ENCODE measurements around the gene RAB1B. TPM values are rescaled to one million over a fixed set of nuclear protein-coding genes. Genes with fewer than 3 reads are reported as not detected.

RAB1B gene
- total RNA-seq, 1 donor from 2014 or later = 85.4 TPM

DNA sequence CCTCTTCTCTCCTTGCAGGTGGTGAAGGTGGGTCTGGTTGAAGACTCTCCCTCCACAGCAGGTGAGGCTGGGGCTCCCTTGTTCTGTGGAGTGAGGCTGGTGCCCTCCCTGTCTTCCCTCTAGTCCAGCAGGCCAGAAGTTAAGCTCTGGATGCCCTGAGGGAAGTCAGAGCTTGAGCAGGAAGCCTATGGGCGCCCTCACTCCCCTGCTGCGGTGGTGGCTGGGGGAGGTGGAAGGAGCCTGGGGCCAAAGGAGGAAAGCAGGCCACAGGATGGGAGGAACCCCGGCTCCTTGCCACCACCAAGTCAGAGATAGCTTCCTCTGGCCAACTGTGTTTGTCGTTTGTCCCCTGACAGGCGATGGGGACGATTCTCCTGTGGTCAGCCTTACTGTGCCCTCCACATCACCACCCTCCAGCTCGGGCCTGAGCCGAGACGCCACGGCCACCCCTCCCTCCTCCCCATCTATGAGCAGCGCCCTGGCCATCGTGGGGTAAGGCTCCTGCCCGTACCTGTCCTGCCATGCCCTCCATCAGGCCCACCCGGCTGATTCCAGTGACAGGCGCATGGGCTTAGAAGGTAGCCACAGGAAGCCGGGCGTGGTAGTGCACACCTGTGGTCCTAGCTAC is 29.5 kb upstream of the RAB1B start:
- no peaks in the 10 kb centered on the region for H3K36me3 Mint-ChIP-seq (ENCODE audit: unreplicated experiment)
- no peak for DNase-seq
- TF ChIP-seq, protein P1, sequence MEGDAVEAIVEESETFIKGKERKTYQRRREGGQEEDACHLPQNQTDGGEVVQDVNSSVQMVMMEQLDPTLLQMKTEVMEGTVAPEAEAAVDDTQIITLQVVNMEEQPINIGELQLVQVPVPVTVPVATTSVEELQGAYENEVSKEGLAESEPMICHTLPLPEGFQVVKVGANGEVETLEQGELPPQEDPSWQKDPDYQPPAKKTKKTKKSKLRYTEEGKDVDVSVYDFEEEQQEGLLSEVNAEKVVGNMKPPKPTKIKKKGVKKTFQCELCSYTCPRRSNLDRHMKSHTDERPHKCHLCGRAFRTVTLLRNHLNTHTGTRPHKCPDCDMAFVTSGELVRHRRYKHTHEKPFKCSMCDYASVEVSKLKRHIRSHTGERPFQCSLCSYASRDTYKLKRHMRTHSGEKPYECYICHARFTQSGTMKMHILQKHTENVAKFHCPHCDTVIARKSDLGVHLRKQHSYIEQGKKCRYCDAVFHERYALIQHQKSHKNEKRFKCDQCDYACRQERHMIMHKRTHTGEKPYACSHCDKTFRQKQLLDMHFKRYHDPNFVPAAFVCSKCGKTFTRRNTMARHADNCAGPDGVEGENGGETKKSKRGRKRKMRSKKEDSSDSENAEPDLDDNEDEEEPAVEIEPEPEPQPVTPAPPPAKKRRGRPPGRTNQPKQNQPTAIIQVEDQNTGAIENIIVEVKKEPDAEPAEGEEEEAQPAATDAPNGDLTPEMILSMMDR (IDR thresholded peaks at IDR 0.05; ENCODE audit: partially characterized antibody, unreplicated experiment) = no peak
- H3K4me1 Mint-ChIP-seq (ENCODE audit: low read depth, unreplicated experiment) = peaks cover 8% of the 10 kb centered on the region
- no peak overlapping the region for H3K4me3 Mint-ChIP-seq (ENCODE audit: unreplicated experiment)
- no peak overlapping the region for H3K27ac Mint-ChIP-seq (ENCODE audit: unreplicated experiment)
- peaks cover 1% of the 10 kb centered on the region for H3K9me3 Mint-ChIP-seq (ENCODE audit: unreplicated experiment)
- H3K27me3 Mint-ChIP-seq (ENCODE audit: unreplicated experiment) = no peaks in the 10 kb centered on the region

DNA sequence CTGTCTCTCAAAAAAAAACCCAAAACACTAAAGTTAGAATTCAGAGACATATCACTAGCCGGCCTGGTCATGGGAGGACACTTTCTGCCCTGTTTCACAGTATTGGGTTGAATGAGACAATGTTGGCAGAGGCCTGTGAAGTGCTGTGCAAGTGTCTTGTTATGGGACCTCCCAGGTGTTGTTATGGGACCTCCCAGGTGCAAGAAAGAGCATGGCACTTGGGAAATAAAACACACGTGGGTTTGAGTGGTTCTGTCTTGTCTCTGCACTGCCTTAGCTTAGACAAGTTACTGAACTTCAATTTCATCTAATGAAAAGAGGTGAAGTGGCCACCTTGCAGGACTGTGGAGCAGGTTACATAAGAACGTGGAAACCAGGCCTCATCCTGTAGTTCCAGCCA is 28.9 kb upstream of the RAB1B start:
- no peak for DNase-seq
- Mint-ChIP-seq H3K27me3 (ENCODE audit: unreplicated experiment) (peaks cover 3% of the 10 kb centered on the region), H3K4me3 (ENCODE audit: unreplicated experiment) (no peak overlapping the region), H3K9me3 (ENCODE audit: unreplicated experiment) (peaks cover 1% of the 10 kb centered on the region), H3K27ac (ENCODE audit: unreplicated experiment) (no peak overlapping the region), H3K4me1 (ENCODE audit: low read depth, unreplicated experiment) (peaks cover 10% of the 10 kb centered on the region), H3K36me3 (ENCODE audit: unreplicated experiment) (no peaks in the 10 kb centered on the region)
- TF ChIP-seq, protein P1 (IDR thresholded peaks at IDR 0.05; ENCODE audit: partially characterized antibody, unreplicated experiment) = no peak

DNA sequence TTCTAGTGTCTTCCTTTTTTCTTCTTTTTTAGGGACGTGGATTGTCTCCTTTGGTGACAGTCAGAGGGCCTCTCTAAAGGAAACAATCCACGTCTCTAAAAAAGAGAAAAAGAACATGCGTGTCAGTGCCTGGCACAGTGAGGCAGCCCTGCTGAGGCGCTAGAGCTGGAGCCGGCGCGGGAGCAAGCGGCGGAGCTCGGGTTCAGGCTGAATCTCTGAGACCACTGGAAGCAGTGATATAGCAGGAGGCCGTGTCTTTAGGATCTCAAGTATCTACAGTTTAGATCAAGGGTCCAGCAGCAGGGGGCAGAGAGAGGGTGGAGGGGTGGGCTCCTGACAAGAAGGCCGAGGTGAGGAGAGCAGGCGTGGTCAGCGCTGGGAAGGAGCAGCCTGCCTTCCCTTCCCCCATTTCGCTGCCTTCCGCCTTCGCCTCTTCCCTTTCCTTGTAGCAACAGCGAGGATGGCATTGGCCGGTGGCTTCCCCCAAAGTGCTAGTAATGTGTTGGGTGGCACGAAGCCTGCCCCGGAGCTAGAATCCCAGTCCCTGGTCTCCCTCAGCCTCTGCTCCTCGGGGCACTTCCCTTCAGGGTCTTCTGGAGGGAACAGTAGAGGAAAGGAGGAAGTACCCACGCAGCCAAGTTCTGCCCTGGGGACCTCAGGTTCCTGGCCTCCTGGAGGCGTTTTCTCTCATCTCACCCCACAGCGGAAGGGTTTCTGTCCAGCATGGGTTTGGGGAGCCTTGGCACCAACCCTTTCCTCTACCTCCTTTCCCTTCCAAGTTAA is 28.2 kb upstream of the RAB1B start:
- Mint-ChIP-seq H3K4me3 (ENCODE audit: unreplicated experiment) (no peak overlapping the region), H3K4me1 (ENCODE audit: low read depth, unreplicated experiment) (peaks cover 11% of the 10 kb centered on the region), H3K36me3 (ENCODE audit: unreplicated experiment) (no peaks in the 10 kb centered on the region), H3K9me3 (ENCODE audit: unreplicated experiment) (peaks cover 1% of the 10 kb centered on the region), H3K27me3 (ENCODE audit: unreplicated experiment) (peaks cover 3% of the 10 kb centered on the region), H3K27ac (ENCODE audit: unreplicated experiment) (no peak overlapping the region)
- DNase-seq = no peak
- TF ChIP-seq, protein P1 (IDR thresholded peaks at IDR 0.05; ENCODE audit: partially characterized antibody, unreplicated experiment) = no peak

- TF ChIP-seq, protein P1 (IDR thresholded peaks at IDR 0.05; ENCODE audit: partially characterized antibody, unreplicated experiment) = no peak
- Mint-ChIP-seq H3K4me3 (ENCODE audit: unreplicated experiment) (no peak overlapping the region), H3K27ac (ENCODE audit: unreplicated experiment) (no peak overlapping the region), H3K27me3 (ENCODE audit: unreplicated experiment) (peaks cover 3% of the 10 kb centered on the region), H3K36me3 (ENCODE audit: unreplicated experiment) (no peaks in the 10 kb centered on the region), H3K4me1 (ENCODE audit: low read depth, unreplicated experiment) (peaks cover 11% of the 10 kb centered on the region), H3K9me3 (ENCODE audit: unreplicated experiment) (peaks cover 1% of the 10 kb centered on the region)
- DNase-seq = no peak
These were observed 27.7 kb upstream of the RAB1B start for GRCh38 chr11:66240781-66241136.
